SU-DHL-6 (cell line): Measurements from ENCODE around the gene DEGS2.

Experiments
- H2AFZ ChIP-seq: fragments of 200-600 bp; sonication (generic); 2 replicates; pipeline ENCODE4 v1.6.1; 2014; ENCODE audit warnings: low read depth, mild to moderate bottlenecking, moderate library complexity, mixed read lengths, antibody characterized with exemption, low read length; ENCODE audit not compliant: severe bottlenecking
- H3F3A ChIP-seq: fragments of 200-600 bp; shearing (Covaris generic); 2 replicates; pipeline ENCODE4 v1.6.0; 2016; ENCODE audit warnings: antibody characterized with exemption, mild to moderate bottlenecking; ENCODE audit not compliant: insufficient read depth
- H3K27ac ChIP-seq: fragments of 200-600 bp; sonication (generic); 2 replicates; pipeline ENCODE4 v1.5.1; 2016; ENCODE audit warnings: low read depth, mild to moderate bottlenecking, low read length, moderate library complexity, mixed read lengths
- H3K27me3 ChIP-seq: fragments of 200-600 bp; sonication (generic), shearing (Covaris generic); 2 replicates; pipeline ENCODE4 v1.6.0; 2014; ENCODE audit warnings: mild to moderate bottlenecking, low read length
- H3K36me3 ChIP-seq: fragments of 200-600 bp; sonication (generic); 2 replicates; pipeline ENCODE4 v1.6.1; 2014; ENCODE audit warnings: mild to moderate bottlenecking, low read length, mixed read lengths
- H3K4me2 ChIP-seq: fragments of 300-600, 200-600 bp; shearing (Covaris generic), sonication (generic); 2 replicates; pipeline ENCODE4 v1.6.0; 2014; ENCODE audit warnings: low read length, low read depth, mild to moderate bottlenecking; ENCODE audit not compliant: poor library complexity, severe bottlenecking
- H3K4me3 ChIP-seq: fragments of 200-600 bp; sonication (generic); 2 replicates; pipeline ENCODE4 v1.5.1; 2014; ENCODE audit warnings: antibody characterized with exemption, low read length, mild to moderate bottlenecking, mixed read lengths; ENCODE audit not compliant: insufficient read depth, poor library complexity, severe bottlenecking
- H3K79me2 ChIP-seq: fragments of 200-600 bp; sonication (generic); 2 replicates; pipeline ENCODE4 v1.6.1; 2014; ENCODE audit warnings: mild to moderate bottlenecking, low read length, moderate library complexity; ENCODE audit not compliant: insufficient read depth
- H3K9ac ChIP-seq: fragments of 200-600 bp; sonication (generic); 2 replicates; pipeline ENCODE4 v1.7.0; 2014; ENCODE audit warnings: mild to moderate bottlenecking, low read length
- H3K9me2 ChIP-seq: fragments of 200-600 bp; sonication (generic); replicated peaks from 2 replicates; pipeline ENCODE4 v1.6.1; 2014; ENCODE audit warnings: low read length; ENCODE audit not compliant: insufficient read depth
- H3K9me3 ChIP-seq: fragments of 200-600 bp; sonication (generic); 2 replicates; pipeline ENCODE4 v1.6.1; 2014; ENCODE audit warnings: low read length, mixed read lengths; ENCODE audit not compliant: insufficient read depth
- H4K20me1 ChIP-seq: fragments of 200-600 bp; sonication (generic); 2 replicates; pipeline ENCODE4 v1.6.1; 2014; ENCODE audit warnings: low read depth, mild to moderate bottlenecking, antibody characterized with exemption, low read length, moderate library complexity, mixed read lengths
- EZH2phosphoT487 ChIP-seq: fragments of 200-600 bp; sonication (generic), shearing (Covaris generic); conservative IDR thresholded peaks from 2 replicates; pipeline ENCODE4 v1.6.1; 2018; ENCODE audit warnings: mild to moderate bottlenecking, antibody characterized with exemption, low read length, moderate library complexity, mixed read lengths
- TF ChIP-seq, protein P1 (sequence below): fragments of 200-600 bp; sonication (generic); IDR thresholded peaks from one replicate; pipeline ENCODE4 v1.5.1; 2017; ENCODE audit warnings: antibody characterized with exemption, mild to moderate bottlenecking, low read length, moderate library complexity; ENCODE audit not compliant: insufficient read depth, poor library complexity, severe bottlenecking

DEGS2 gene

DNA sequence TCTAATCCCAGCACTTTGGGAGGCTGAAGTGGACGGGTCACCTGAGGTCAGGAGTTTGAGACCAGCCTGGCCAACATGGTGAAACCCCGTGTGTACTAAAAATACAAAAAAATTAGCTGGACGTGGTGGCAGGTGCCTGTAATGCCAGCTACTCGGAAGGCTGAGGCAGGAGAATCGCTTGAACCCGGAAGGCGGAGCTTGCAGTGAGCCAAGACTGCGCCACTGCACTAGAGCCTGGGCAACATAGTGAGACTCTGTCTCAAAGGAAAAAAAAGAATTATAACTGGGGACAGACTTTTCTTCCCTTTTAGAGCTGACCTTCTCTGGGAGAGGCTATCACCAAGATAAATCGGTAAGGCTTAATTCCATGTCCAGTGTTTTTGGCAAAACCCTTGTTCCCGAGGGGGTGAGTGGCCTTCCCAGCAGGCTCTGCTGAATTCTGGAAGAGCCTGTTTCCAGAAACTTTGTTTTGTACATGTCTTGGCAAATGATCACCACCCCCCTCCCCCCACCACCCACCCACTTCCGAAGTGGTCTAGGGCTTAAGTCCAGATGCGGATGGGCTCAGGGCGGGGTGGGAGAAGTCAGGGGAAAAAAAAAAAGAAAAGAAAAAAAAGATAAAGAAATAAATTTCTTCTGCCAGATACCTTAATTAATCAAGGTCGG is 32.3 kb upstream of the DEGS2 start:
- Histone ChIP-seq H3K9ac (no peak overlapping the region), H2AFZ (no peak overlapping the region), H3K79me2 (no peaks in the 10 kb centered on the region), H3K27ac (no peak overlapping the region), H3K36me3 (no peaks in the 10 kb centered on the region), H3F3A (0 out of 2 replicates have a peak, but pooled peaks cover 5% of the 10 kb centered on the region), H4K20me1 (no peaks in the 10 kb centered on the region), H3K27me3 (no peaks in the 10 kb centered on the region), H3K4me3 (no peak overlapping the region), H3K9me3 (no peaks in the 10 kb centered on the region), H3K4me2 (peak overlapping the region; percentile 52), H3K9me2 (no peaks in the 10 kb centered on the region)
- no peak for TF ChIP-seq EZH2phosphoT487
- TF ChIP-seq, protein P1, sequence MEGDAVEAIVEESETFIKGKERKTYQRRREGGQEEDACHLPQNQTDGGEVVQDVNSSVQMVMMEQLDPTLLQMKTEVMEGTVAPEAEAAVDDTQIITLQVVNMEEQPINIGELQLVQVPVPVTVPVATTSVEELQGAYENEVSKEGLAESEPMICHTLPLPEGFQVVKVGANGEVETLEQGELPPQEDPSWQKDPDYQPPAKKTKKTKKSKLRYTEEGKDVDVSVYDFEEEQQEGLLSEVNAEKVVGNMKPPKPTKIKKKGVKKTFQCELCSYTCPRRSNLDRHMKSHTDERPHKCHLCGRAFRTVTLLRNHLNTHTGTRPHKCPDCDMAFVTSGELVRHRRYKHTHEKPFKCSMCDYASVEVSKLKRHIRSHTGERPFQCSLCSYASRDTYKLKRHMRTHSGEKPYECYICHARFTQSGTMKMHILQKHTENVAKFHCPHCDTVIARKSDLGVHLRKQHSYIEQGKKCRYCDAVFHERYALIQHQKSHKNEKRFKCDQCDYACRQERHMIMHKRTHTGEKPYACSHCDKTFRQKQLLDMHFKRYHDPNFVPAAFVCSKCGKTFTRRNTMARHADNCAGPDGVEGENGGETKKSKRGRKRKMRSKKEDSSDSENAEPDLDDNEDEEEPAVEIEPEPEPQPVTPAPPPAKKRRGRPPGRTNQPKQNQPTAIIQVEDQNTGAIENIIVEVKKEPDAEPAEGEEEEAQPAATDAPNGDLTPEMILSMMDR = no peak

DNA sequence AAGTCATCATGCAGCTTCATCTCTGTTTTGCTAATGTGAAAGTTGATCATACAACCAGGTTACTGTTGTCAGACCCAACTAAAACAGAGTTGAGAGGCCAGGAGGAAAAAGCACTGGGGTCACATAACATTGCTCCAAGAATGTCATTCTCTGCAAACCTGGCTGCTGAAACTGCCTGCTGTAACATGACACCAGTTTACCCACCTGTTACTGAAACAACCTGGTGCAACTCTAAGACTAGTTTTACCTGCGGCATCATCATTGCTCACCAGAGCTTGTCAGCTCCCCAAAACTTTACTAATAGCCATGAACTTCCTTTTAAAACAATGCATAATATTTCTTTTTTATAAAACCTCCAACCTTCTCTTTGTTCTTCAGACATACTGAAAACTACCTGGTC is 30.7 kb upstream of the DEGS2 start:
- no peak overlapping the region for H3K4me2 ChIP-seq
- no peaks in the 10 kb centered on the region for H3K9me2 ChIP-seq
- H3K9ac ChIP-seq = no peak overlapping the region
- H4K20me1 ChIP-seq = no peaks in the 10 kb centered on the region
- no peaks in the 10 kb centered on the region for H3K79me2 ChIP-seq
- H3K9me3 ChIP-seq = no peaks in the 10 kb centered on the region
- H3K36me3 ChIP-seq = no peaks in the 10 kb centered on the region
- H3F3A ChIP-seq = 0 out of 2 replicates have a peak, but pooled peaks cover 5% of the 10 kb centered on the region
- no peak overlapping the region for H3K4me3 ChIP-seq
- H2AFZ ChIP-seq = no peak overlapping the region
- no peaks in the 10 kb centered on the region for H3K27me3 ChIP-seq
- TF ChIP-seq, protein P1 = no peak
- no peak for TF ChIP-seq EZH2phosphoT487
- H3K27ac ChIP-seq = no peak overlapping the region

DNA sequence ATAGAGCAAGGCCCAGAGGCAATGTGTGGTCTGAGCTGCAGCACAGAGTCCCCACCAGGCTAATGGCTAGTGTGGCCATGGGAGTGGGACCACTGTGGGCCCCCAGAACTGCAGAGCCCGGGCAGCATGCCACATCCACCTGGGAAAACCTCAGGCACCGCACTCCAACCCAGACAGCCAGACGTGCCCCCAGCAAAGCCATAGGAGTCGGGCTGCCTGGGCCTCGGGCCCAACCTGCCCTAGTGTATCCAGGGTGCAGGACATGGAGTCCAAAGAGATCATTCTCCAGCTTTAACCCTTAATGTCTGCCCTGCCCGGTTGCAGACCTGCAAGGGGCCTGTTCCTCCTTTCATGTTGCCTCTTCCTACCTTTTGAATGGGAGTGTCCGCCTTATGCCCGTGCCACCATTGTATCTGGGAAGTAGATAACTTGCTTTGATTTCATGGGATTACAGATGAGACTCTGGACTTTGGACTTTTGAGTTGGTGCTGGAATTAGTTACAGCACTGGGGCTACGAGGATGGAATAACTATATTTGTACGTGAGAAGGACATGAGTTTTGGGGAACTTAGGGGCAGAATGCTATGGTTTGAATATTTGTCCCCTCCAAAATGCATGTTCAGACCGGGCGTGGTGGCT is 29.1 kb upstream of the DEGS2 start:
- Histone ChIP-seq H3K9me2 (no peaks in the 10 kb centered on the region), H3K27me3 (no peaks in the 10 kb centered on the region), H3F3A (0 out of 2 replicates have a peak, but pooled peaks cover 5% of the 10 kb centered on the region), H3K4me2 (no peak overlapping the region), H3K9me3 (no peaks in the 10 kb centered on the region), H3K4me3 (no peak overlapping the region), H3K27ac (no peak overlapping the region), H3K79me2 (no peaks in the 10 kb centered on the region), H3K36me3 (no peaks in the 10 kb centered on the region), H2AFZ (no peak overlapping the region), H4K20me1 (no peaks in the 10 kb centered on the region), H3K9ac (no peak overlapping the region)
- no peak for TF ChIP-seq EZH2phosphoT487
- TF ChIP-seq, protein P1 = no peak
